WI38 (cell line): ENCODE measurements around the gene TBC1D17.

Source experiments
- H3K4me3 ChIP-seq: 2 replicates; pipeline ENCODE4 v1.5.1; 2011; ENCODE audit warnings: low read depth, mild to moderate bottlenecking, control low read depth, low read length
- CTCF ChIP-seq: IDR thresholded peaks from 2 replicates; pipeline ENCODE4 v1.5.1; 2012; ENCODE audit warnings: low read depth, mild to moderate bottlenecking, control low read depth, low read length

The TBC1D17 gene

DNA sequence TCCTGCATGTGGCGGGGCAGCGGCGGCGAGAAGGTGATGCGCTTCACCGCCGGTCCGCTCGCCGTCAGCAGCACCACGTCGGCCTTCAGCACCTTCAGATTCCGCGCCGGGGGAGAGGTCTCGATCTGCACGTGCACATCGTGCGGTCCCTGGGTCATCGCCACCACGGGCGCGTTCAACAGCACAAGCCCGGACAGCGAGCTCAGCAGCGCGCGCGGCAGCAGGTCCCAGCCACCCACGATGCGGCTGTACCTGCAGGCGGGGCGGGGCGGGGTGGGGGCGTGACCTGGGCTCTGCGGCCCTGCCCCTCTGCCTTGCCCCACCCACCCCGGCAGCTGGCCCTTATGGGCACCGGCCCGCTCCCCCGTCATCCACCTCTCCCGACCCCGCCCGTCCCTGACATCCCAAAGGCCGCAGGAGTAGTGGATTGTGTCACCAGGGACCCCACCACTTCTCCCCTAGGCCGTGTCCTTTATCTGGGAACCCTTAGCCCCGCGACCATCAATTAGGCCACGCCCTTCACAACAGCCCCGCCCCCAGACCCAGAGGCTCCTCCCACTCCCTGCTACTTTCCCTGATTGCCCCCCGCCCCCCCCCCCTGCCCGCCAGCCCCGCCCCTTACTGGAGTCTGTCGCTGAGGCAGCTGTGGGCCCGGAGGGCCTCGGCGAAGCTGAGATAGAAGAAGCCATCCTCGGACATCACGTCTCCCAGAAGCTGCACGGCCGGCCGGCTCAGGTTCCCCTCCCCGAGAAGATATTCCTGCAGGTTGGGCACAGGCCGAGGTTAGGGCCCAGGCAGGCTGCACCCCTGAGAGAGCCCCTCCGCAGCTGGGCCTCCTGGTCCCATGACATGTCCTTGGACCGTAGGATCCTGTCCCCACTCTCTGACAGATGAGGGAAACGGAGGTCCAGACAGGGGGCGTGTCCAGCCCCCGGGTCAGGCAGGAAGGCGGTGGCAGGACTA lies 13.1 kb downstream of the TBC1D17 start:
- H3K4me3 ChIP-seq: no peak overlapping the region
- no peak for TF ChIP-seq CTCF

- no peak for TF ChIP-seq CTCF
- H3K4me3 ChIP-seq: no peak overlapping the region
These were observed 13.9 kb downstream of the TBC1D17 start for GRCh38 chr19:49891393-49891792.

DNA sequence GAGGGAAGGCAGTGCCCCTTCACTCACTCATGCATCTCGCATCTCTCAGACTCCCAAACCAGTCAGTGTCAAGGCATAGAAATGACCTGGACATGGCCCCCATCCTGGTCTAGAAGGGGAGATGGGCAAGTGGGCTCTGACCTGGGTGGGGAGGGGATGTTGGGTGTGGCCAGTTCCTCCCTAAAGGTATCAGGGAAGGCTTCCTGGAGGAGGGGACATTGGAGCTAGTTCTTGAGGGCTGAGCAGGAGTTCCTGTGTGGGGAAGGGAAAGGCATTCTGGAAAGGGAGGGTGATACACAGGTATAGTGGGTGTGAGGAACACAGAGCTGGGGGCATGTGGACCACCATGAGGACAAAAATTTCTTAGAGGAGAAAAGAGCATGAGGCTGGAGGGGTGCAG lies 15.2 kb downstream of the TBC1D17 start:
- H3K4me3 ChIP-seq: no peak overlapping the region
- TF ChIP-seq CTCF: no peak

DNA sequence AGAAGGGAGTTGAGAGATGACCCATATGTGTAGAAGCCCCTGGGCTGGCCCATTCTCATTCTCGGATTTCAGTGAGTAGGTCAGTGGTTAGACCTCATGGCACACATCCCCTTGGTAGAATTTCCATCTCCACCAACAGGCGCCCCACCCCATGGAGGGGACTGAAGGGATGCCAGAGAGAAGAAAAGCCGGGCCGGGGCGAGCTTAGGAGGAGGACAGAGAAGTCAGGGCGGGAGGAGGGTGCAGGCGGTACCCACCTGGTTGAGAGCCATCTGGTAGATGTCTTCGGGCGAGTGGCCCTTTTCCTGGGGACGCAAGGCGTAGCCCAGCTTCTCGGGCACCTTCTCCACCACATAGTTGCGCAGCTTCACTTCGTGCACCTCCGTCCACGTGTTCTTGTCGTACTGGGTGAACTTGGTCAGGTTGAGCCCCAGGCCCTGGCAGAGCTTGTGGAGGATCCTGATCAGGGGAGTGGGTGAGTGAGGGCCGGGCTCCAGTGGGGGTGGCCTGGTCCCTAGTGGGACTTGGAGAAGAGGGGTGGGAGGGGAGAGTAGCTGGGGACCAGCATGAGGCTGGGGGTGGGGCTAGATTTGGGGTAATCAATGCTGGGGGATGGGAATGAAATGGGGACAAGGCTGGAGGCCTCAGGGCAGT lies 16.6 kb downstream of the TBC1D17 start:
- TF ChIP-seq CTCF: no peak
- H3K4me3 ChIP-seq: no peak overlapping the region

GRCh38 chr19:49894879-49895565 lies 17.5 kb downstream of the TBC1D17 start:
- H3K4me3 ChIP-seq: no peak overlapping the region
- no peak for TF ChIP-seq CTCF

DNA sequence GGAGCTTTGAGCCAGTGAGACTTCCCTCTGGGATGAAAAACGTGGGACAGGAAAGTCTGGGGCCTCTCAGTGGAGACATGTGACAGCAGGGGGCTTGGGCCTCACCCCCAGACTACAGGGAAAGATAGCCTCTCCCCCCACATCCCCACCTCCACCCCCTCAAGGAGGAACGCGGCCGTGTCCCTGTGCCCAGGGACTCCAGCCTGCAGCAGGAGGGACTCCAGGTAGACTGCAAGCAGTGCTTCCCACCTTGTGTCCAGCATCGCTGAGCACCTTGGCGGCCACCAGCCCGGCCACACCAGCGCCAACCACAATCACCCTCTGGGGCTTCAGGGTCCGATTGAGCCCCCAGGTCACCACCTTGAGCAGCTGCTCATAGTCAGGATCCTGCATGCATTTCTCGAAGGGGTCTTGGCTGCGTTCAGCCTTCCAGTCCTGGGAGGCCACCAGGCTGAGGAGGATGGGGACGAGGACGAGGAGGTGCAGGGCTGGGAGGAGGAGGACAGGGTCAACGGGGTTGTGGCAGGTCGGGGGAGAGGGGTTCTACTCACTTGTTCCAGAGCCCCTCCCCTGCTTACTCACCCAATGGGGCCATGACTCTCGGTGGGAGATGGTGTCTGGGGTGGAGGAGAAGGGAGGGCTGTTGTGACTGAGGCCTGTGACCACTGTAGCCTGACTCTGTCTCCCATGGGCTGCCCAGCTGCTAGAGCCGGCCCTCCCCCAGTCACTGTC lies 18.2 kb downstream of the TBC1D17 start:
- TF ChIP-seq CTCF: no peak
- no peak overlapping the region for H3K4me3 ChIP-seq
